ENCODE results near the gene METTL2B. TPM values are rescaled to one million over a fixed set of nuclear protein-coding genes. Genes with fewer than 3 reads are reported as not detected.
"Not testable (repeated sequence)": the region's sequence is repeated elsewhere in the genome, so short reads cannot be mapped to it uniquely, and the experiment has no call there.

The METTL2B gene
- total and polyA plus RNA-seq, 2 donors (not counting 1 experiment from before 2014, with no cell fraction given): 8.9 to 22.7 TPM

- no peak overlapping the region for H3K27ac Mint-ChIP-seq
- no peak for ATAC-seq (ENCODE audit: low read depth)
Observed at GRCh38 chr7:128462460-128462859, 14.1 kb upstream of the METTL2B start.

GRCh38 chr7:128463345-128463744, 13.2 kb upstream of the METTL2B start:
- ATAC-seq (ENCODE audit: low read depth); CTCF ChIA-PET; H3K27me3 Mint-ChIP-seq; H3K27ac Mint-ChIP-seq; H3K27ac ChIP-seq (ENCODE audit: low read length in 2 of 2); H3K4me3 ChIP-seq (ENCODE audit: control extremely low read depth in 1 of 5, extremely low read depth in 1 of 5, insufficient read depth in 1 of 5, low read depth in 2 of 5, low read length in 4 of 5); H3K4me2 ChIP-seq (replicated peaks; ENCODE audit: low read depth, low read length, poor library complexity, severe bottlenecking); DNase-seq; H3K9me3 ChIP-seq (ENCODE audit: control extremely low read depth in 1 of 3, control insufficient read depth in 2 of 3, insufficient read depth in 1 of 3, low read length in 2 of 3); H3K4me3 Mint-ChIP-seq; intact Hi-C loops (cut with micrococcal nuclease); H3K9me3 Mint-ChIP-seq (ENCODE audit: insufficient read depth); H3K36me3 ChIP-seq (replicated peaks in 1 of 2; ENCODE audit: control extremely low read depth in 1 of 2, control insufficient read depth in 1 of 2, extremely low read depth in 1 of 2, insufficient read depth in 2 of 2, low read length in 1 of 2); H3K79me2 ChIP-seq (ENCODE audit: control insufficient read depth, insufficient read depth, low read length); H3K27me3 ChIP-seq (replicated peaks in 1 of 4; ENCODE audit: control extremely low read depth in 1 of 4, control insufficient read depth in 3 of 4, insufficient read depth in 4 of 4, low read length in 3 of 4); H3K4me1 ChIP-seq (ENCODE audit: control insufficient read depth in 2 of 2, insufficient read depth in 2 of 2, low read length in 2 of 2); POLR2A ChIA-PET; H2AFZ ChIP-seq (ENCODE audit: insufficient read depth, low read depth, low read length, poor library complexity, severe bottlenecking); H4K20me1 ChIP-seq (ENCODE audit: control insufficient read depth, insufficient read depth, low read length, poor library complexity, severe bottlenecking); H3K9ac ChIP-seq (ENCODE audit: low read length): not testable (repeated sequence)
- H3K4me1 Mint-ChIP-seq: peaks cover 10% of the 10 kb centered on the region
- 99% methylated on average over 25 of the region's 30 CpGs for WGBS (ENCODE audit: insufficient coverage)

More at GRCh38 chr7:128462460-128462859, 14.1 kb upstream of the METTL2B start:
- no peaks in the 10 kb centered on the region for H4K20me1 ChIP-seq (ENCODE audit: control insufficient read depth, insufficient read depth, low read length, poor library complexity, severe bottlenecking)
- ChIA-PET POLR2A (no interaction called here), CTCF (interaction anchor here (0.7 to 4.2 kb wide), 3 partner anchors 24 to 118 kb away, joined by 3 to 541 read pairs (median 25); no protein-coding TSS in a partner anchor)
- intact Hi-C loops (cut with micrococcal nuclease): no loop called here
- 95% methylated on average over 3 of the region's 5 CpGs for WGBS (ENCODE audit: insufficient coverage)
- no peak for DNase-seq
- H3K27me3 Mint-ChIP-seq: no peaks in the 10 kb centered on the region
- H3K9ac ChIP-seq (ENCODE audit: low read length): no peak overlapping the region
- no peak overlapping the region for H3K4me3 Mint-ChIP-seq
- H3K27me3 ChIP-seq (replicated peaks in 1 of 4; ENCODE audit: control extremely low read depth in 1 of 4, control insufficient read depth in 3 of 4, insufficient read depth in 4 of 4, low read length in 3 of 4): no peaks in the 10 kb centered on the region
- no peaks in the 10 kb centered on the region for H3K9me3 ChIP-seq (ENCODE audit: control extremely low read depth in 1 of 3, control insufficient read depth in 2 of 3, insufficient read depth in 1 of 3, low read length in 2 of 3)
- H3K4me3 ChIP-seq (ENCODE audit: control extremely low read depth in 1 of 5, extremely low read depth in 1 of 5, insufficient read depth in 1 of 5, low read depth in 2 of 5, low read length in 4 of 5): no peak overlapping the region
- no peaks in the 10 kb centered on the region for H3K36me3 ChIP-seq (replicated peaks in 1 of 2; ENCODE audit: control extremely low read depth in 1 of 2, control insufficient read depth in 1 of 2, extremely low read depth in 1 of 2, insufficient read depth in 2 of 2, low read length in 1 of 2)
- H3K4me1 ChIP-seq (ENCODE audit: control insufficient read depth in 2 of 2, insufficient read depth in 2 of 2, low read length in 2 of 2): peaks cover 4 to 8% of the 10 kb centered on the region in 2 donors
- no peak overlapping the region for H2AFZ ChIP-seq (ENCODE audit: insufficient read depth, low read depth, low read length, poor library complexity, severe bottlenecking)
- no peaks in the 10 kb centered on the region for H3K9me3 Mint-ChIP-seq (ENCODE audit: insufficient read depth)
- H3K79me2 ChIP-seq (ENCODE audit: control insufficient read depth, insufficient read depth, low read length): peaks cover 3% of the 10 kb centered on the region
- peaks cover 13% of the 10 kb centered on the region for H3K4me1 Mint-ChIP-seq
- H3K27ac ChIP-seq (ENCODE audit: low read length in 2 of 2): no peak overlapping the region
- TF ChIP-seq CTCF (IDR thresholded peaks at IDR 0.05) (no peak), EZH2 (IDR thresholded peaks at IDR 0.05; ENCODE audit: borderline replicate concordance, insufficient read depth, low read depth, low read length, poor library complexity, severe bottlenecking) (no peak)
- no peak overlapping the region for H3K4me2 ChIP-seq (replicated peaks; ENCODE audit: low read depth, low read length, poor library complexity, severe bottlenecking)

GRCh38 chr7:128463933-128464332, 12.6 kb upstream of the METTL2B start:
- H3K79me2 ChIP-seq (ENCODE audit: control insufficient read depth, insufficient read depth, low read length); H3K27me3 ChIP-seq (replicated peaks in 1 of 4; ENCODE audit: control extremely low read depth in 1 of 4, control insufficient read depth in 3 of 4, insufficient read depth in 4 of 4, low read length in 3 of 4); ATAC-seq (ENCODE audit: low read depth); H2AFZ ChIP-seq (ENCODE audit: insufficient read depth, low read depth, low read length, poor library complexity, severe bottlenecking); H3K36me3 ChIP-seq (replicated peaks in 1 of 2; ENCODE audit: control extremely low read depth in 1 of 2, control insufficient read depth in 1 of 2, extremely low read depth in 1 of 2, insufficient read depth in 2 of 2, low read length in 1 of 2); H3K27me3 Mint-ChIP-seq; H3K27ac ChIP-seq (ENCODE audit: low read length in 2 of 2); H3K4me3 ChIP-seq (ENCODE audit: control extremely low read depth in 1 of 5, extremely low read depth in 1 of 5, insufficient read depth in 1 of 5, low read depth in 2 of 5, low read length in 4 of 5); intact Hi-C loops (cut with micrococcal nuclease); H3K9me3 ChIP-seq (ENCODE audit: control extremely low read depth in 1 of 3, control insufficient read depth in 2 of 3, insufficient read depth in 1 of 3, low read length in 2 of 3); H3K4me2 ChIP-seq (replicated peaks; ENCODE audit: low read depth, low read length, poor library complexity, severe bottlenecking); H4K20me1 ChIP-seq (ENCODE audit: control insufficient read depth, insufficient read depth, low read length, poor library complexity, severe bottlenecking); H3K4me1 ChIP-seq (ENCODE audit: control insufficient read depth in 2 of 2, insufficient read depth in 2 of 2, low read length in 2 of 2); POLR2A ChIA-PET; H3K9me3 Mint-ChIP-seq (ENCODE audit: insufficient read depth); H3K4me3 Mint-ChIP-seq; CTCF ChIA-PET; H3K9ac ChIP-seq (ENCODE audit: low read length); H3K27ac Mint-ChIP-seq; H3K4me1 Mint-ChIP-seq; DNase-seq: not testable (repeated sequence)
- 90% methylated on average over 2 of the region's 8 CpGs for WGBS (ENCODE audit: insufficient coverage)

All from B cell (primary cell).